Endothelial cell of umbilical vein (primary cell): ENCODE results near the gene SMARCA4. TPM values are rescaled to one million over a fixed set of nuclear protein-coding genes. Genes with fewer than 3 reads are reported as not detected.

Experiments used
- BruUV-seq: library from RNA; stranded (reverse); fragments of 400-500 nt; replicated peaks from 2 replicates; lab custom pipeline; 2021; lab: Mats Ljungman, UMichigan
- CTCF ChIA-PET: fragments of 300-600, 350-600 bp; sonication (Branson Sonifier 250); formaldehyde crosslinking; loops from one replicate; lab custom pipeline; 2021; ENCODE audit warnings: antibody characterized with exemption, inconsistent platforms; lab: Charles Lee
- POLR2A ChIA-PET: fragments of 300-600, 350-600 bp; sonication (Branson Sonifier 250); formaldehyde crosslinking; loops from one replicate; lab custom pipeline; 2021; ENCODE audit warnings: antibody characterized with exemption, inconsistent platforms; lab: Charles Lee
- DNase-seq: peaks from one replicate; pipeline ENCODE4 v3.0.0-alpha.2; 2011; ENCODE audit warnings: low read depth, low spot score
- FAIRE-seq: peaks from 2 replicates; lab custom pipeline; 2011; peaks lifted over from hg19 to GRCh38; lab: Jason Lieb, UNC
- H2AFZ ChIP-seq: 2 replicates; pipeline ENCODE4 v1.6.0; 2012; ENCODE audit warnings: low read depth, low read length, control low read depth, inconsistent platforms
- H3K27ac ChIP-seq: 2 replicates; pipeline ENCODE4 v1.5.1; 2011; ENCODE audit warnings: low read depth, mild to moderate bottlenecking, control low read depth, low read length, moderate library complexity; ENCODE audit not compliant: insufficient read depth
- H3K27me3 ChIP-seq, 2 experiments: 2 replicates each; pipeline versions ENCODE4 v1.6.0 to v1.6.1; 2011; ENCODE audit warnings: low read length in 2 of 2, mixed read lengths in 1 of 2; ENCODE audit not compliant: control insufficient read depth in 2 of 2, insufficient read depth in 2 of 2
- H3K36me3 ChIP-seq, 2 experiments: 2 replicates in 1 of 2; 3 replicates in 1 of 2; pipeline ENCODE4 v1.5.1; 2011; ENCODE audit warnings: low read length in 2 of 2, mild to moderate bottlenecking in 1 of 2, moderate library complexity in 1 of 2; ENCODE audit not compliant: control insufficient read depth in 2 of 2, insufficient read depth in 2 of 2; ENCODE audit errors: extremely low read depth in 1 of 2
- H3K4me1 ChIP-seq: 3 replicates; pipeline ENCODE4 v1.5.1; 2011; ENCODE audit warnings: mild to moderate bottlenecking, low read length; ENCODE audit not compliant: control insufficient read depth, insufficient read depth; ENCODE audit errors: extremely low read depth
- H3K4me2 ChIP-seq: 2 replicates; pipeline ENCODE4 v1.6.1; 2011; ENCODE audit warnings: low read length, control low read depth, mixed read lengths; ENCODE audit not compliant: insufficient read depth
- H3K4me3 ChIP-seq, 3 experiments: fragments of 200-600 bp in 1 of 3; sonication (generic), shearing (Covaris generic) in 1 of 3; replicated peaks in 1 of 3; 2 replicates each; pipeline ENCODE4 v1.5.1; 2011 to 2016; ENCODE audit warnings: control low read depth in 3 of 3, low read length in 3 of 3, mild to moderate bottlenecking in 2 of 3, inconsistent platforms in 1 of 3, low read depth in 1 of 3, moderate library complexity in 1 of 3; ENCODE audit not compliant: insufficient read depth in 1 of 3
- H3K79me2 ChIP-seq: 2 replicates; pipeline ENCODE4 v1.6.0; 2012; ENCODE audit warnings: low read length, inconsistent platforms; ENCODE audit not compliant: control insufficient read depth, insufficient read depth
- H3K9ac ChIP-seq: replicated peaks from 2 replicates; pipeline ENCODE3; 2011; ENCODE audit warnings: low read length, control low read depth; ENCODE audit not compliant: insufficient read depth; ENCODE audit errors: extremely low read depth
- H3K9me1 ChIP-seq: replicated peaks from 3 replicates; pipeline ENCODE4 v1.6.0; 2011; ENCODE audit warnings: mild to moderate bottlenecking, low read length; ENCODE audit not compliant: control insufficient read depth, insufficient read depth; ENCODE audit errors: extremely low read depth
- H3K9me3 ChIP-seq: replicated peaks from 2 replicates; pipeline ENCODE4 v1.5.1; 2012; ENCODE audit warnings: low read length, inconsistent platforms; ENCODE audit not compliant: control insufficient read depth, insufficient read depth
- H4K20me1 ChIP-seq: replicated peaks from 2 replicates; pipeline ENCODE3; 2011; ENCODE audit warnings: mild to moderate bottlenecking, low read length; ENCODE audit not compliant: control insufficient read depth, insufficient read depth; ENCODE audit errors: extremely low read depth
- EZH2 ChIP-seq: IDR thresholded peaks from 2 replicates; pipeline ENCODE4 v1.6.1; 2012; ENCODE audit warnings: borderline replicate concordance, low read depth, mild to moderate bottlenecking, moderate library complexity, low read length, inconsistent platforms; ENCODE audit not compliant: severe bottlenecking
- FOS ChIP-seq: IDR thresholded peaks from 2 replicates; pipeline ENCODE4 v1.6.1; 2011; ENCODE audit warnings: mild to moderate bottlenecking, low read length, moderate library complexity, borderline replicate concordance; ENCODE audit not compliant: insufficient read depth
- GATA2 ChIP-seq: IDR thresholded peaks from 2 replicates; pipeline ENCODE4 v1.7.0; 2011; ENCODE audit warnings: low read depth, mild to moderate bottlenecking, moderate library complexity, mixed read lengths, low read length; ENCODE audit not compliant: insufficient read length, insufficient read depth
- JUN ChIP-seq: IDR thresholded peaks from 2 replicates; pipeline ENCODE4 v1.6.1; 2011; ENCODE audit warnings: borderline replicate concordance, low read depth; ENCODE audit not compliant: insufficient read length, insufficient read depth
- MYC ChIP-seq: IDR thresholded peaks from one replicate; pipeline ENCODE4 v1.6.1; 2011; ENCODE audit warnings: mild to moderate bottlenecking, low read depth, low read length
- POLR2A ChIP-seq: IDR thresholded peaks from 2 replicates; pipeline ENCODE4 v1.6.1; 2012; ENCODE audit warnings: low read depth, mild to moderate bottlenecking, control low read depth, low read length
- POLR2AphosphoS5 ChIP-seq: IDR thresholded peaks from 2 replicates; pipeline ENCODE4 v1.6.1; 2012; ENCODE audit warnings: low read depth, mild to moderate bottlenecking, control low read depth, low read length, moderate library complexity; ENCODE audit not compliant: insufficient read depth
- dilution Hi-C: fragments of 300-500 bp; cut with MboI; formaldehyde crosslinking; loops from one replicate; pipeline ENCODE4 v1.15.0; 2019; ENCODE audit warnings: low sequenced_read_pairs; ENCODE audit not compliant: extremely low pct_ligation_motif_present
- intact Hi-C: fragments of 100-400 bp; cut with micrococcal nuclease; formaldehyde crosslinking; loops from one replicate; pipeline ENCODE4 v1.10.0; 2022
- polyA plus RNA-seq, 4 experiments: library from polyadenylated mRNA; depleted of rRNA in 3 of 4; stranded (reverse) in 3 of 4; unstranded in 1 of 4; fragments of >200 nt; gene quantifications; 2 replicates each; pipeline versions ENCODE4 v1.2.1 to v1.2.3, GENCODE V29; 2011 to 2012; ENCODE audit warnings: missing spikeins in 1 of 4
- total RNA-seq: library from RNA; stranded (reverse); gene quantifications from 2 replicates; pipeline ENCODE4 v1.2.3, GENCODE V29; 2021
- TF ChIP-seq, protein P1 (sequence below), 2 donors: IDR thresholded peaks; 1 replicate in 1 of 2; 2 replicates in 1 of 2; pipeline ENCODE4 v1.5.1; 2011; ENCODE audit warnings: low read length in 2 of 2, mild to moderate bottlenecking in 2 of 2, moderate library complexity in 2 of 2, control low read depth in 1 of 2, inconsistent platforms in 1 of 2, low read depth in 1 of 2; ENCODE audit not compliant: insufficient read depth in 1 of 2; ENCODE audit errors: extremely low read depth in 1 of 2
- TF ChIP-seq, protein P2 (sequence below): IDR thresholded peaks from 2 replicates; pipeline ENCODE4 v1.6.1; 2011; ENCODE audit not compliant: insufficient read depth, insufficient read length

Gene SMARCA4
- total and polyA plus RNA-seq, 2 donors (not counting 3 experiments of a cell fraction or from before 2014, with no cell fraction given), result 65.0 to 177 TPM

DNA sequence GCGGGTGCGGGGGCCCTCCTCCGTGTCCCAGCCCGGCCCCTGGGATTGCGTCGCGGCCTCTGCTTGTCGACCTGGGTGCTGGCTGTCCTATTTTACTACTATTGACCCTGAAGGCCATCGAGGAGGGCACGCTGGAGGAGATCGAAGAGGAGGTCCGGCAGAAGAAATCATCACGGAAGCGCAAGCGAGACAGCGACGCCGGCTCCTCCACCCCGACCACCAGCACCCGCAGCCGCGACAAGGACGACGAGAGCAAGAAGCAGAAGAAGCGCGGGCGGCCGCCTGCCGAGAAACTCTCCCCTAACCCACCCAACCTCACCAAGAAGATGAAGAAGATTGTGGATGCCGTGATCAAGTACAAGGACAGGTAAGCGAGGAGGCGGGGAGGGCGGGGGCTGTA lies 80.4 kb downstream of the SMARCA4 start:
- DNase-seq (no peak), FAIRE-seq (no peak)
- TF ChIP-seq EZH2, result no peak
- TF ChIP-seq, protein P1, sequence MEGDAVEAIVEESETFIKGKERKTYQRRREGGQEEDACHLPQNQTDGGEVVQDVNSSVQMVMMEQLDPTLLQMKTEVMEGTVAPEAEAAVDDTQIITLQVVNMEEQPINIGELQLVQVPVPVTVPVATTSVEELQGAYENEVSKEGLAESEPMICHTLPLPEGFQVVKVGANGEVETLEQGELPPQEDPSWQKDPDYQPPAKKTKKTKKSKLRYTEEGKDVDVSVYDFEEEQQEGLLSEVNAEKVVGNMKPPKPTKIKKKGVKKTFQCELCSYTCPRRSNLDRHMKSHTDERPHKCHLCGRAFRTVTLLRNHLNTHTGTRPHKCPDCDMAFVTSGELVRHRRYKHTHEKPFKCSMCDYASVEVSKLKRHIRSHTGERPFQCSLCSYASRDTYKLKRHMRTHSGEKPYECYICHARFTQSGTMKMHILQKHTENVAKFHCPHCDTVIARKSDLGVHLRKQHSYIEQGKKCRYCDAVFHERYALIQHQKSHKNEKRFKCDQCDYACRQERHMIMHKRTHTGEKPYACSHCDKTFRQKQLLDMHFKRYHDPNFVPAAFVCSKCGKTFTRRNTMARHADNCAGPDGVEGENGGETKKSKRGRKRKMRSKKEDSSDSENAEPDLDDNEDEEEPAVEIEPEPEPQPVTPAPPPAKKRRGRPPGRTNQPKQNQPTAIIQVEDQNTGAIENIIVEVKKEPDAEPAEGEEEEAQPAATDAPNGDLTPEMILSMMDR (IDR thresholded peaks at IDR 0.05; ENCODE audit: extremely low read depth in 1 of 2, insufficient read depth in 1 of 2, low read depth in 1 of 2, low read length in 2 of 2), result no peak
- TF ChIP-seq MYC, result no peak
- TF ChIP-seq, protein P2, sequence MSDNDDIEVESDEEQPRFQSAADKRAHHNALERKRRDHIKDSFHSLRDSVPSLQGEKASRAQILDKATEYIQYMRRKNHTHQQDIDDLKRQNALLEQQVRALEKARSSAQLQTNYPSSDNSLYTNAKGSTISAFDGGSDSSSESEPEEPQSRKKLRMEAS, result no peak
- TF ChIP-seq FOS, result no peak
- no peak for TF ChIP-seq JUN
- no peak for TF ChIP-seq POLR2A
- TF ChIP-seq GATA2, result no peak
- no peak for TF ChIP-seq POLR2AphosphoS5
- intact Hi-C loops, result no loop called here
- BruUV-seq, result no TSS peak
- Histone ChIP-seq H3K79me2 (peaks cover 6% of the 10 kb centered on the region), H3K9me1 (no peaks in the 10 kb centered on the region), H3K27ac (no peak overlapping the region), H3K4me1 (no peaks in the 10 kb centered on the region), H3K4me2 (no peak overlapping the region), H3K36me3 (peaks cover 13 to 31% of the 10 kb centered on the region in 2 experiments), H3K9ac (no peak overlapping the region), H3K4me3 (no peak overlapping the region), H3K27me3 (no peaks in the 10 kb centered on the region), H4K20me1 (no peaks in the 10 kb centered on the region), H3K9me3 (no peaks in the 10 kb centered on the region), H2AFZ (no peak overlapping the region)
- ChIA-PET CTCF (interaction anchor here (0.8 kb wide), 1 partner anchor 105 kb away, joined by 4 read pairs; no protein-coding TSS in a partner anchor), POLR2A (no interaction called here)
- dilution Hi-C loops, result no loop called here
